HepG2 (cell line): Measurements from ENCODE around the gene HMG20B. TPM values are rescaled to one million over a fixed set of nuclear protein-coding genes. Genes with fewer than 3 reads are reported as not detected.
A peak's percentile ranks its signal among the peaks of the same experiment; 100 is the strongest.

Experiments used
- ATAC-seq: fragments of 200-7000 bp; cut with Tn5 transposase; 3 replicates; pipeline ENCODE4 v1.9.1; 2020; ENCODE audit warnings: mild to moderate bottlenecking, moderate library complexity
- BruUV-seq: library from RNA; stranded (reverse); fragments of 400-500 nt; replicated peaks from 2 replicates; lab custom pipeline; 2021; lab: Mats Ljungman, UMichigan
- CTCF ChIA-PET: fragments of 300-600 bp; formaldehyde crosslinking; extraction: SDS; loops from one replicate; lab custom pipeline; 2021; ENCODE audit warnings: low total read pairs, inconsistent platforms, low intra/inter-chr PET ratio; lab: Yijun Ruan, JAX
- POLR2A ChIA-PET: fragments of 350-600 bp; sonication (Branson Sonifier 250); formaldehyde crosslinking; loops from one replicate; lab custom pipeline; 2020; ENCODE audit warnings: antibody characterized with exemption, inconsistent platforms; lab: Yijun Ruan, JAX
- DNase-seq: peaks from one replicate; pipeline ENCODE4 v3.0.0-alpha.2; 2015; ENCODE audit warnings: low spot score
- FAIRE-seq: peaks from 3 replicates; lab custom pipeline; 2011; peaks lifted over from hg19 to GRCh38; lab: Jason Lieb, UNC
- H2AFZ ChIP-seq: one replicate; pipeline ENCODE4 v1.6.1; 2011; ENCODE audit warnings: low read length, inconsistent platforms
- H3K27ac ChIP-seq: fragments of 300-600 bp; 3 replicates; pipeline ENCODE4 v1.8.0; 2011; ENCODE audit warnings: mixed run types, mild to moderate bottlenecking, mixed read lengths, low read length, inconsistent platforms; ENCODE audit not compliant: insufficient read depth; ENCODE audit errors: extremely low read length
- H3K27me3 ChIP-seq, 2 experiments: fragments of 200-600 bp in 1 of 2; 2 replicates in 1 of 2; 3 replicates in 1 of 2; pipeline versions ENCODE4 v1.6.0 to v1.8.0; 2011; ENCODE audit warnings: low read length in 2 of 2, mild to moderate bottlenecking in 2 of 2, moderate library complexity in 2 of 2, inconsistent platforms in 1 of 2; ENCODE audit not compliant: insufficient read depth in 2 of 2, control insufficient read depth in 1 of 2
- H3K36me3 ChIP-seq, 2 experiments: fragments of 200-600 bp in 1 of 2; replicated peaks in 1 of 2; 2 replicates in 1 of 2; 3 replicates in 1 of 2; pipeline versions ENCODE4 v1.5.1 to v1.8.0; 2011; ENCODE audit warnings: low read length in 2 of 2, inconsistent platforms in 1 of 2; ENCODE audit not compliant: insufficient read depth in 2 of 2, control insufficient read depth in 1 of 2
- H3K4me1 ChIP-seq: 2 replicates; pipeline ENCODE4 v1.5.1; 2012; ENCODE audit warnings: low read length, inconsistent platforms; ENCODE audit not compliant: insufficient read depth
- H3K4me2 ChIP-seq: 2 replicates; pipeline ENCODE4 v1.6.0; 2011; ENCODE audit warnings: low read depth, low read length, inconsistent platforms
- H3K4me3 ChIP-seq, 3 experiments: fragments of 200-600 bp in 1 of 3; sonication (generic), shearing (Covaris generic) in 1 of 3; replicated peaks in 1 of 3; 2 replicates each; pipeline ENCODE4 v1.5.1; 2011 to 2016; ENCODE audit warnings: low read length in 3 of 3, inconsistent platforms in 2 of 3, low read depth in 2 of 3, mild to moderate bottlenecking in 2 of 3, control low read depth in 1 of 3, mixed read lengths in 1 of 3; ENCODE audit not compliant: insufficient read depth in 1 of 3
- H3K79me2 ChIP-seq: one replicate; pipeline ENCODE4 v1.6.1; 2011; ENCODE audit warnings: low read length, inconsistent platforms; ENCODE audit not compliant: insufficient read depth
- H3K9ac ChIP-seq: 2 replicates; pipeline ENCODE4 v1.6.0; 2011; ENCODE audit warnings: mild to moderate bottlenecking, low read depth, low read length, inconsistent platforms; ENCODE audit not compliant: insufficient read depth
- H3K9me3 ChIP-seq: 2 replicates; pipeline ENCODE4 v1.5.1; 2012; ENCODE audit warnings: mild to moderate bottlenecking, low read length
- H4K20me1 ChIP-seq: 2 replicates; pipeline ENCODE4 v1.6.0; 2011; ENCODE audit warnings: inconsistent platforms, mild to moderate bottlenecking, low read length, moderate library complexity; ENCODE audit not compliant: insufficient read depth
- AGO2 ChIP-seq: fragments of 200-400 bp; formaldehyde crosslinking; optimal IDR thresholded peaks from 2 replicates; pipeline ENCODE3; 2017; ENCODE audit warnings: mild to moderate bottlenecking, low read depth, low read length, moderate library complexity
- ZC3H13 ChIP-seq: sonication (generic); formaldehyde crosslinking; IDR thresholded peaks from 2 replicates; pipeline ENCODE4 v1.8.1; 2023; ENCODE audit warnings: mild to moderate bottlenecking, missing genetic modification reagents, moderate library complexity
- ZNF18 ChIP-seq: sonication (generic); formaldehyde crosslinking; IDR thresholded peaks from 2 replicates; pipeline ENCODE4 v1.8.0; 2022; ENCODE audit warnings: mild to moderate bottlenecking, missing genetic modification reagents; ENCODE audit not compliant: insufficient replicate concordance
- ZNF234 ChIP-seq: sonication (generic); formaldehyde crosslinking; conservative IDR thresholded peaks from 2 replicates; pipeline ENCODE4 v1.5.1; 2020; ENCODE audit warnings: mild to moderate bottlenecking, missing genetic modification reagents
- ZNF646 ChIP-seq: sonication (generic); formaldehyde crosslinking; IDR thresholded peaks from 2 replicates; pipeline ENCODE4 v1.9.0; 2021; ENCODE audit warnings: mild to moderate bottlenecking, missing genetic modification reagents
- WGBS: methylation state at CpG from one replicate; pipeline ENCODE4 v1.1.6; 2017; ENCODE audit warnings: low lambda C conversion rate; 5-methylcytosine and 5-hydroxymethylcytosine counted together
- in situ Hi-C: cut with HindIII; loops from 2 replicates; pipeline ENCODE4 v1.10.0; 2017; ENCODE audit warnings: low pct_unique_long_range_greater_than_20kb; ENCODE audit not compliant: extremely low pct_ligation_motif_present
- intact Hi-C: fragments of 100-400 bp; cut with micrococcal nuclease; formaldehyde crosslinking; loops from one replicate; pipeline ENCODE4 v1.10.0; 2022; ENCODE audit not compliant: unreplicated experiment
- polyA plus RNA-seq, 8 experiments: library from polyadenylated mRNA; depleted of rRNA in 3 of 8; stranded (reverse) in 7 of 8; unstranded in 1 of 8; fragments of >200 nt; fragmentation: Illumina TruSeq in 4 of 8; extraction: Trizol in 4 of 8; gene quantifications; 2 replicates each; pipeline versions ENCODE4 v1.2.1 to v1.2.3, GENCODE V29; 2011 to 2016; ENCODE audit warnings: low read depth in 4 of 8, missing spikeins in 1 of 8, mixed read lengths in 1 of 8; ENCODE audit not compliant: insufficient read depth in 1 of 8
- total RNA-seq, 5 experiments: library from RNA; depleted of rRNA; stranded (reverse); fragments of >200 nt; fragmentation: Illumina TruSeq; extraction: Trizol; gene quantifications; 2 replicates each; pipeline ENCODE4 v1.2.3, GENCODE V29; 2016; ENCODE audit warnings: low read depth in 1 of 5

HMG20B gene
- total and polyA plus RNA-seq, 2 of the 13 experiments (the other 11 are each of a cell fraction or from before 2014, with no cell fraction given) = 23.9 to 29.2 TPM

DNA sequence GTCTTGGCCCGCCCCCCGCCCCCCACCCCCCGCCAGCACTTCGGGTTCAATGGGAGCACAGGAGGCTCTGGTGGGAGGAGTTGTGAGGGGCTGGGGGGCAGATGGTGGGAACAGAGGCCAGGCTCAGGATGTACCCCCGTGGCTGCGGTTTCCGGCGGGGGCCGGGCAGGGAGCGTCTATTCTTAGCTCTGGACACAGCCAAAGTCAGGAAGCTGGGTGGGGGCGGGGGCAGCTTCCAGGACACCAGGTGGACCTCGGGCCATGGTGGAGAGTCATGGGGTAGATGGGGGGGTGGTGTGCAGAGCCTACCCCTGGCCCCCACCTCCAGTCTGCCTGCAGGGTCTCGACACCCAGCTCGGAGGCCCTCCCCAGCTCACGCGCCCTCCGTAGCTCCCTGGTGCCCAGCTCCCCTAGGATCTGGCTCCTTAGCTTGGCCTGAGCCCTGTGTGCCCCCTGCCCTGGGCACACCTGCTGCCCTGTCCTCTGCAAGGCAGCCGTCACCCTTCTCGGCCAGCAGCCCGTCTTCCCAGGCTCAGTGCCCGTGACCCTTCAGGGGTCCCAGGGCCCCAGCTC lies 36.1 kb downstream of the HMG20B start (continued):
- no peak for TF ChIP-seq ZNF646 (CRISPR knock-in tag)

- no peaks in the 10 kb centered on the region for H3K79me2 ChIP-seq
- DNase-seq = no peak
- peaks cover 3 to 13% of the 10 kb centered on the region in 2 experiments; a peak in 2 of 5 replicates for H3K36me3 ChIP-seq
- H3K9me3 ChIP-seq = no peaks in the 10 kb centered on the region
- peaks cover 0 to 15% of the 10 kb centered on the region in 2 experiments; a peak in 2 of 5 replicates for H3K27me3 ChIP-seq
- intact Hi-C loops (no loop called here), in situ Hi-C loops (no loop called here)
- WGBS = 93% methylated on average over 21 of the region's 24 CpGs
- no peak overlapping the region for H2AFZ ChIP-seq
- TF ChIP-seq ZNF234 (CRISPR knock-in tag) (no peak), ZC3H13 (CRISPR knock-in tag) (peak; percentile 54; the same call in 1 of the 2 replicates), AGO2 (peak; percentile 46), ZNF18 (no peak)
- ATAC-seq = no peak
- FAIRE-seq = no peak
- no peak overlapping the region for H3K4me2 ChIP-seq
- H3K4me1 ChIP-seq = peaks cover 29% of the 10 kb centered on the region
- CTCF ChIA-PET = no interaction called here
- BruUV-seq = no TSS peak
- POLR2A ChIA-PET = no interaction called here
- no peak overlapping the region for H3K27ac ChIP-seq
- H3K9ac ChIP-seq = no peak overlapping the region
- no peak overlapping the region for H3K4me3 ChIP-seq
- no peaks in the 10 kb centered on the region for H4K20me1 ChIP-seq
These were observed 37.3 kb downstream of the HMG20B start for GRCh38 chr19:3609779-3610719.
